ENCODE results near the gene CPED1.
"Not testable (repeated sequence)": the region's sequence is repeated elsewhere in the genome, so short reads cannot be mapped to it uniquely, and the experiment has no call there.

The CPED1 gene

GRCh38 chr7:121280656-121281055, 292.1 kb downstream of the CPED1 start:
- no peak overlapping the region for H3K4me3 Mint-ChIP-seq
- no peaks in the 10 kb centered on the region for H3K4me1 Mint-ChIP-seq
- H3K27ac Mint-ChIP-seq: no peak overlapping the region
- H3K9me3 Mint-ChIP-seq: peaks cover 2% of the 10 kb centered on the region
- DNase-seq: no peak
- CTCF ChIA-PET: no interaction called here
- H3K27me3 Mint-ChIP-seq: no peaks in the 10 kb centered on the region
- no peaks in the 10 kb centered on the region for H3K36me3 Mint-ChIP-seq

GRCh38 chr7:121282129-121282528, 293.6 kb downstream of the CPED1 start:
- Mint-ChIP-seq H3K4me3 (no peak overlapping the region), H3K27ac (no peak overlapping the region), H3K27me3 (no peaks in the 10 kb centered on the region), H3K4me1 (no peaks in the 10 kb centered on the region), H3K36me3 (no peaks in the 10 kb centered on the region), H3K9me3 (peaks cover 2% of the 10 kb centered on the region)
- DNase-seq: no peak
- CTCF ChIA-PET: no interaction called here

GRCh38 chr7:121285066-121285667, 296.7 kb downstream of the CPED1 start:
- Mint-ChIP-seq H3K9me3 (peaks cover 2% of the 10 kb centered on the region), H3K4me3 (no peak overlapping the region), H3K36me3 (no peaks in the 10 kb centered on the region), H3K27ac (no peak overlapping the region), H3K27me3 (no peaks in the 10 kb centered on the region), H3K4me1 (no peaks in the 10 kb centered on the region)
- DNase-seq: no peak
- CTCF ChIA-PET: no interaction called here

DNA sequence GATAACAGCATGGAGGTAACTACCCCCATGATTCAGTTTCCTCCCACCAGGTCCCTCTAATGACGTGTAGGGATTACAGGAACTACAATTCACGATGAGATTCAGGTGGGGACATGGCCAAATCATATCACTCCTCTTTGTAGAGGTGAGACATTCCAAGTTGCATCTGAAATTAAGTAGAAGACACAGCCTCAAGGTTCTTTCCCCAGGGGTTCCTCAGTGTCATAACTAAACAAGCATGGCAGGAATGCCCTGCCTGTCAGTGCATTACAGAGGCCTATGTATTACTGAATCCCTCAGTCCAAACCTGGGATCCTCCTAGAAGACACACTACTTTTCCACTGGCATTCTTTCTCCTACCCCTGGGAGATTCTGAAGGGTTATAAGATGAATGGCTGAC, 297.7 kb downstream of the CPED1 start:
- no peaks in the 10 kb centered on the region for H3K36me3 Mint-ChIP-seq
- no peak overlapping the region for H3K4me3 Mint-ChIP-seq
- no peak for DNase-seq
- no peaks in the 10 kb centered on the region for H3K27me3 Mint-ChIP-seq
- no peak overlapping the region for H3K27ac Mint-ChIP-seq
- no peaks in the 10 kb centered on the region for H3K4me1 Mint-ChIP-seq
- peaks cover 2% of the 10 kb centered on the region for H3K9me3 Mint-ChIP-seq
- CTCF ChIA-PET: no interaction called here

GRCh38 chr7:121286742-121287734, 298.5 kb downstream of the CPED1 start:
- Mint-ChIP-seq H3K9me3 (peaks cover 2% of the 10 kb centered on the region), H3K27ac (no peak overlapping the region), H3K4me1 (no peaks in the 10 kb centered on the region), H3K36me3 (no peaks in the 10 kb centered on the region), H3K4me3 (no peak overlapping the region), H3K27me3 (no peaks in the 10 kb centered on the region)
- CTCF ChIA-PET: no interaction called here
- DNase-seq: no peak

DNA sequence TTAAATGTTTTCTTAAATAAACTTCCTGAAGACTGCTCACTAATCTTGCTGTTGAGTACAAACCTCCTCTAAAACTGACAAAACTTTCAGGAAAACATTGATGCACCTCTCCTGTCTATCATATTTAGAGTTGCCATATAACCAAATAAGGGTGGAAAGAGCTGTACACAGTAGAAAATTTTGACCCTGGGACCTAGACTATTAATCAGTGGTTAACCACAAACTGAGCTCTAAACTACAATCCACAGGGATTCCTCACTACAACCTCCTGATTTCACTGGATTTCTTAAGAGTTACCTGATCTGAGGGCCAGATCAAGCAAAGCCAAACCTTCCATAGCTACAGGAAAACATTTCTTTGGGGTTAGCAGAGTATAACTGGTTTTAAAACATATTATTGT, 300.4 kb downstream of the CPED1 start:
- Mint-ChIP-seq H3K4me3 (no peak overlapping the region), H3K27ac (no peak overlapping the region)

DNA sequence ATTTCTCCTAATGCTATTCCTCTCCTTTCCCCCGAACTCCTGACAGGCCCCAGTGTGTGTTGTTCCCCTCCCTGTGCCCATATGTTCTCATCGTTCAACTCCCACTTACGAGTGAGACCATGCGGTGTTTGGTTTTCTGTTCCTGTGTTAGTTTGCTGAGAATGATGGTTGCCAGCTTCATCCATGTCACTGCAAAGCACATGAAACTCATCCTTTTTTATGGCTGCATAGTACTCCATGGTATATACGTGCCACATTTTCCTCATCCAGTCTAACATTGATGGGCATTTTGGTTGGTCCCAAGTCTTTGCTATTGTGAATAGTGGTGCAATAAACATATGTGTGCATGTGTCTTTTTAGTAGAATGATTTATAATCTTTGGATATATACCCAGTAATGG, 301.4 kb downstream of the CPED1 start:
- H3K4me1 Mint-ChIP-seq, CTCF ChIA-PET, H3K27ac Mint-ChIP-seq, H3K27me3 Mint-ChIP-seq, DNase-seq, H3K9me3 Mint-ChIP-seq, H3K4me3 Mint-ChIP-seq, H3K36me3 Mint-ChIP-seq: not testable (repeated sequence)

More for the DNA sequence above, 300.4 kb downstream of the CPED1 start:
- no peak for DNase-seq
- CTCF ChIA-PET: no interaction called here
- H3K27me3 Mint-ChIP-seq: peaks cover 3% of the 10 kb centered on the region
- no peaks in the 10 kb centered on the region for H3K4me1 Mint-ChIP-seq
- peaks cover 6% of the 10 kb centered on the region for H3K9me3 Mint-ChIP-seq
- H3K36me3 Mint-ChIP-seq: no peaks in the 10 kb centered on the region

- no peaks in the 10 kb centered on the region for H3K36me3 Mint-ChIP-seq
- no peak overlapping the region for H3K27ac Mint-ChIP-seq
- CTCF ChIA-PET: interaction anchor here (0.8 kb wide), 1 partner anchor 15 kb away, joined by 3 read pairs; no protein-coding TSS in a partner anchor
- no peak overlapping the region for H3K4me3 Mint-ChIP-seq
- DNase-seq: no peak
- peaks cover 5% of the 10 kb centered on the region for H3K9me3 Mint-ChIP-seq
- peaks cover 3% of the 10 kb centered on the region for H3K27me3 Mint-ChIP-seq
- H3K4me1 Mint-ChIP-seq: no peaks in the 10 kb centered on the region
These were observed 306.0 kb downstream of the CPED1 start for GRCh38 chr7:121294448-121294992.

DNA sequence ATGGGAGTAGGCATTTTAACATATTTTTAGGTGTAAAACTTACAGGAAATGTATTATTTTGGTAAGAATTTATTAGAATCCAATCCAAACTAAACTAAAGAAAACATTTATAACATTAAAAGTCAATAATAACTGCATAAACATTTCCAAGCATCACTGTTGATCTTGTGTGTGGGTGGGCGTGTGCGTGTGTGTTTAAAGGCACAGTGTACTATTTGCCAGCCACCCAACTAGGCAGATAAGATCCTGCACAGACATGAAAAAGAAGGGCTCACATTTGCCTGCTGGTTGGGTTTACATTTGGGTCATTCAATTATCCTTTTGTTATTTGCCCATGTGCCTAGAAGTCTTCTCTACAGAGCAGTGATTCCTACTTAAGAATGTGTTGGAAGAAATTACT, 309.3 kb downstream of the CPED1 start:
- no peak overlapping the region for H3K4me3 Mint-ChIP-seq
- H3K36me3 Mint-ChIP-seq: no peaks in the 10 kb centered on the region
- H3K27me3 Mint-ChIP-seq: peaks cover 2% of the 10 kb centered on the region
- CTCF ChIA-PET: no interaction called here
- DNase-seq: no peak
- peaks cover 5% of the 10 kb centered on the region for H3K9me3 Mint-ChIP-seq
- no peaks in the 10 kb centered on the region for H3K4me1 Mint-ChIP-seq
- no peak overlapping the region for H3K27ac Mint-ChIP-seq

DNA sequence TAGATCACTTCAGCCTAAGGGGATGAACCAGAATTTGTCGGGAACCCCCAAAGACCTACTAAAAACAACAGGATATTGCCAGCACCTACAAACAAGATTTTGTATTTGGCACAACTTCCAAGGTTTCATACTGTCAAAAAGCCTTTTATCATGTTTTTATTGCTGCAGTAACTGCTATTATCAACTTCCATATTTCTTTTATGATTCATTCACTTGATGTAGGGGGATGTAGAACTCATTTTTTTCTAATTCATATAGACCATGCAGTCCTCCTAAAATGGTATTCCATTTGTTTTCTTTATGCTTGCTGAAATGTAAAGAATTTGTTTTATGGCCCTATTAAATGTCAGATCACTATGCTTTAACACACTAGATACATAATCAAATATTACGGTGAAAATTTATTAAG, 310.3 kb downstream of the CPED1 start:
- H3K9me3 Mint-ChIP-seq: peaks cover 2% of the 10 kb centered on the region

DNA sequence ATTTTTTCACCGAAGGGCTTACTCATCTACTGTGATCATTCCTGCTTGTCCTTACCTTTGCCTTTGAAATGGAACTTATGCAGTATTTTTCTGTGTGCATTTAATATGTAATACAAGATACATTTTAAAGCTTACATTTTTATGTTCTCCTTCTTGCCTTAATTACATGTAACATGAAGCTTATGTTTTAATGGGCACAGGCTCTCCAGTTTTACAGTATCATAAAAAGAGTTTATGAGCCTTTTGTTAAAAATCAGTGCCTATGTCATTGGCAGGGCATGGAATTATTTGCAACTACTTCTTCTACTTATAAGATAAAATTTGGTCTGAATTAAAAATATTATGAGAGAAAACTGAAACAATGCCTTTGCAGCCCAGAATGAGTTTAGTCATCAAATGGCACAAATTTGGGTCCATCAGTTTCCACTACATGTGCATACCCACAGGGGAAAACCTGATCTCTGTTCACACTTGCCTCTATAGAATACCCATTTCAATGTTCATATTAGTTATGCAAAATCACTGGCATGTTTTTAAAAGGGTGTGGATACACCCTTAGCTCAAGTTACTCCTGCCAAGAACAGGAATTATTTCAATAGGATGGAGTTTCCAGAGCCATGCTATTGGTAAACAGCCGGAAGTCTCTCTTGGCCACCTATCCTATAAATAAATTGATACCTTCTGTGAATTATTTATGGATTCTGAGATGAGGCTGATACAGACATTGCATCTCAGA, 312.3 kb downstream of the CPED1 start:
- H3K27ac Mint-ChIP-seq: no peak overlapping the region
- DNase-seq: no peak
- H3K9me3 Mint-ChIP-seq: no peaks in the 10 kb centered on the region
- no peaks in the 10 kb centered on the region for H3K36me3 Mint-ChIP-seq
- H3K27me3 Mint-ChIP-seq: no peaks in the 10 kb centered on the region
- H3K4me1 Mint-ChIP-seq: no peaks in the 10 kb centered on the region
- H3K4me3 Mint-ChIP-seq: no peak overlapping the region
- CTCF ChIA-PET: interaction anchor here (0.6 kb wide), 1 partner anchor 261 kb away, joined by 3 read pairs; no protein-coding TSS in a partner anchor

More for the DNA sequence above, 310.3 kb downstream of the CPED1 start:
- Mint-ChIP-seq H3K4me1 (no peaks in the 10 kb centered on the region), H3K4me3 (no peak overlapping the region), H3K36me3 (no peaks in the 10 kb centered on the region), H3K27ac (no peak overlapping the region), H3K27me3 (no peaks in the 10 kb centered on the region)
- DNase-seq: no peak
- CTCF ChIA-PET: no interaction called here

DNA sequence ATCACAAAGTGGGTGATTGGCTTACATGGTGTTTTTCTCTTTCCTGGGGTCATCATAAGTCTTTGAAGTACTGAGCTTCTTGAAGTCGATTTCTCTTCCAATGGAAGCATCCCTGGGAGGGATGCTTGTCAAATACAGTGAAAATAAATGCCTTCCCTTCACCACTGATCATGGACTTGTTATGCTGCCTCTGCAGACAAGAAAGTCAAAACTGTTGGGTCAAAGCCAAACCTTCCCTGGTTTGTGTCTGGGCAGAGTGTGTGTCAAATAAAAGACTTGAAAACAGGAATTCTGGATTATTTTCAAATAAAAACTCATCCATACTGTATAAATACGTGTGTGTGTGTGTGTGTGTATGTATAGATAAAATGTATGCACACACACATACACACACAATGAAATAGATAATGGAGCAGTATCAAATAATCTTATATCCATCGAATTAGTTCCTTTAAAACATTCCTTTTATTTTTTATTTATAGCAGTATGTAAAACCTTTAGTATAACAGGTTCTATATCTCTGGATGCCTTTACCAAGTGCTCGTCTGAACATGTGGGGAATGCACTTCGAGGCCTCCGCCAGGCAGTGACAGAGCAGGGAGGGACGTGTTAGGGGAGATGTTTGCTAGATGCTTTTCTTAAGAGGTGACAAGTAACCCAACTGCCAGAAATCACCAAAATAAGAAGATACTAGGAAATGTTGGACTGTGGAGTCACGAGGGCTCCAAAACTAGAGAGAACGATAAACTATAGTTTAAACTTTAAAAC, 313.1 kb downstream of the CPED1 start:
- Mint-ChIP-seq H3K36me3 (no peaks in the 10 kb centered on the region), H3K4me1 (no peaks in the 10 kb centered on the region), H3K27me3 (no peaks in the 10 kb centered on the region), H3K9me3 (no peaks in the 10 kb centered on the region), H3K4me3 (no peak overlapping the region), H3K27ac (no peak overlapping the region)
- DNase-seq: no peak
- CTCF ChIA-PET: no interaction called here

DNA sequence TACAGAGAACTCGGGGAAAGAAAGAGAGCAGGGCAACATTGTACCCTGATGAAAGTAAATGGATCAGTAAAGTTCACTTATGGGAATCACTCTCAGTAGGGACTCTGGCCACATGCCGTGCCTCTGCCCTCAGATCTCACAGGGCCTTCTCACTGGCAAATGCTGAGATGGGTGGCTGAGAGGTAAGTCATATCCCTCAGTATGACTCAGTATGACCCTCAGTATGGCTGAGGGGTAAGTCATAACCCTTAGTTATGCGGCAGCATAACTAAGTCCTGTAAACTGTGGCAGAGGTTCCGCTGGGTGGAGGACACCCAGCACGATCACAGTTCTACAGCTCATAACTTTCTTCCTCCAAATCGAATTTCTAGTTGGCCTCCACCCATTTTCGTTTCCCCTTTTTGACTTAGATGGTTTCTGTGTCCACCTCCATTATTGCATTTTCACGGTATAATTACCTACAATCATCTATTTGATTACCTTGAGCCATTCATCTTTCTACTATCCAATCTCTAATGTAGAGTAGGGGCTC, 313.8 kb downstream of the CPED1 start:
- no peaks in the 10 kb centered on the region for H3K9me3 Mint-ChIP-seq
- no peak overlapping the region for H3K4me3 Mint-ChIP-seq
- no peaks in the 10 kb centered on the region for H3K4me1 Mint-ChIP-seq
- DNase-seq: no peak
- no peaks in the 10 kb centered on the region for H3K36me3 Mint-ChIP-seq
- no peak overlapping the region for H3K27ac Mint-ChIP-seq
- CTCF ChIA-PET: no interaction called here
- H3K27me3 Mint-ChIP-seq: no peaks in the 10 kb centered on the region
